Measurements from ENCODE around the gene TRERF1. TPM values are rescaled to one million over a fixed set of nuclear protein-coding genes. Genes with fewer than 3 reads are reported as not detected.
A peak's percentile ranks its signal among the peaks of the same experiment; 100 is the strongest.

Gene TRERF1
- total and polyA plus RNA-seq, 2 experiments from 2014 or later = 3.2 to 5.1 TPM

GRCh38 chr6:42230345-42231321 lies 221.1 kb downstream of the TRERF1 start:
- Histone ChIP-seq H3K27ac (no peak overlapping the region), H4K20me1 (ENCODE audit: insufficient read depth, poor library complexity, severe bottlenecking) (no peaks in the 10 kb centered on the region), H3K4me3 (no peak overlapping the region), H3K9me2 (replicated peaks; ENCODE audit: insufficient read depth) (no peaks in the 10 kb centered on the region), H3K4me1 (ENCODE audit: insufficient read depth) (peaks cover 20% of the 10 kb centered on the region), H2AFZ (no peak overlapping the region), H3K27me3 (no peaks in the 10 kb centered on the region), H3K9me3 (ENCODE audit: low read depth) (no peaks in the 10 kb centered on the region), H3K36me3 (replicated peaks; ENCODE audit: insufficient read depth, low read depth) (no peaks in the 10 kb centered on the region), H3K79me2 (no peaks in the 10 kb centered on the region), H3K4me2 (no peak overlapping the region)
- TF ChIP-seq EZH2 (IDR thresholded peaks at IDR 0.05; ENCODE audit: borderline replicate concordance) = no peak
- TF ChIP-seq CTCF (IDR thresholded peaks at IDR 0.05; ENCODE audit: poor library complexity) = peak; percentile 35
- WGBS (ENCODE audit: low lambda C conversion rate, missing lambda C conversion rate) = 83% methylated on average over 8 of the region's 8 CpGs
- DNase-seq (ENCODE audit: low spot score) = no peak

GRCh38 chr6:42229506-42230119 lies 222.1 kb downstream of the TRERF1 start:
- Histone ChIP-seq H3K36me3 (replicated peaks; ENCODE audit: insufficient read depth, low read depth) (no peaks in the 10 kb centered on the region), H3K27me3 (no peaks in the 10 kb centered on the region), H2AFZ (no peak overlapping the region), H3K27ac (no peak overlapping the region), H4K20me1 (ENCODE audit: insufficient read depth, poor library complexity, severe bottlenecking) (no peaks in the 10 kb centered on the region), H3K9me3 (ENCODE audit: low read depth) (no peaks in the 10 kb centered on the region), H3K4me2 (no peak overlapping the region), H3K9me2 (replicated peaks; ENCODE audit: insufficient read depth) (no peaks in the 10 kb centered on the region), H3K4me3 (no peak overlapping the region), H3K4me1 (ENCODE audit: insufficient read depth) (peaks cover 20% of the 10 kb centered on the region), H3K79me2 (no peaks in the 10 kb centered on the region)
- TF ChIP-seq CTCF (IDR thresholded peaks at IDR 0.05; ENCODE audit: poor library complexity) (no peak), EZH2phosphoT487 (IDR thresholded peaks at IDR 0.05; ENCODE audit: low read depth, severe bottlenecking, unreplicated experiment) (no peak)
- DNase-seq (ENCODE audit: low spot score) = no peak
- WGBS (ENCODE audit: low lambda C conversion rate, missing lambda C conversion rate) = 91% methylated on average over 6 of the region's 6 CpGs

GRCh38 chr6:42228305-42228704 lies 223.4 kb downstream of the TRERF1 start:
- Histone ChIP-seq H2AFZ (no peak overlapping the region), H4K20me1 (ENCODE audit: insufficient read depth, poor library complexity, severe bottlenecking) (no peaks in the 10 kb centered on the region), H3K79me2 (no peaks in the 10 kb centered on the region), H3K36me3 (replicated peaks; ENCODE audit: insufficient read depth, low read depth) (no peaks in the 10 kb centered on the region), H3K27ac (peak overlapping the region; percentile 89), H3K4me2 (no peak overlapping the region), H3K9me2 (replicated peaks; ENCODE audit: insufficient read depth) (no peaks in the 10 kb centered on the region), H3K9me3 (ENCODE audit: low read depth) (no peaks in the 10 kb centered on the region), H3K4me1 (ENCODE audit: insufficient read depth) (peaks cover 20% of the 10 kb centered on the region), H3K27me3 (no peaks in the 10 kb centered on the region), H3K4me3 (no peak overlapping the region)
- DNase-seq (ENCODE audit: low spot score) = no peak
- TF ChIP-seq CTCF (IDR thresholded peaks at IDR 0.05; ENCODE audit: poor library complexity) = no peak
- no peak for TF ChIP-seq EZH2 (IDR thresholded peaks at IDR 0.05; ENCODE audit: borderline replicate concordance)
- no peak for TF ChIP-seq EZH2phosphoT487 (IDR thresholded peaks at IDR 0.05; ENCODE audit: low read depth, severe bottlenecking, unreplicated experiment)
- WGBS (ENCODE audit: low lambda C conversion rate, missing lambda C conversion rate) = 95% methylated on average over 15 of the region's 15 CpGs
